SK-N-SH (cell line): ENCODE measurements around the gene DHX16.

Source experiments
- CTCF ChIP-seq: fragments of 200-600 bp; sonication (generic); IDR thresholded peaks from 2 replicates; pipeline ENCODE4 v1.6.1; 2017; ENCODE audit warnings: antibody characterized with exemption, mild to moderate bottlenecking, moderate library complexity
- EZH2phosphoT487 ChIP-seq: fragments of 200-600 bp; sonication (generic); IDR thresholded peaks from 2 replicates; pipeline ENCODE4 v1.6.1; 2017; ENCODE audit warnings: low read depth, mixed run types, mild to moderate bottlenecking, antibody characterized with exemption, moderate library complexity, borderline replicate concordance
- FOSL2 ChIP-seq: IDR thresholded peaks from 2 replicates; pipeline ENCODE4 v1.4.0; 2012; ENCODE audit warnings: low read depth, mild to moderate bottlenecking, moderate library complexity, borderline replicate concordance
- IRF3 ChIP-seq: fragments of 150-350 bp; IDR thresholded peaks from 2 replicates; pipeline ENCODE4 v1.6.1; 2016; ENCODE audit warnings: mild to moderate bottlenecking, low read depth, low read length
- MAX ChIP-seq: IDR thresholded peaks from 2 replicates; pipeline ENCODE4 v1.4.0; 2012; ENCODE audit warnings: low read depth
- NRF1 ChIP-seq: IDR thresholded peaks from 2 replicates; pipeline ENCODE4 v1.6.1; 2012; ENCODE audit warnings: low read depth, mild to moderate bottlenecking, low read length
- POLR2AphosphoS5 ChIP-seq: IDR thresholded peaks from 2 replicates; pipeline ENCODE4 v1.6.1; 2012; ENCODE audit warnings: low read depth, low read length
- SIN3A ChIP-seq: IDR thresholded peaks from 2 replicates; pipeline ENCODE4 v1.6.1; 2012; ENCODE audit warnings: low read depth, mild to moderate bottlenecking, low read length, moderate library complexity, borderline replicate concordance
- SMC3 ChIP-seq: IDR thresholded peaks from 2 replicates; pipeline ENCODE4 v1.6.1; 2012; ENCODE audit warnings: low read depth, low read length, improper control_type of control experiment
- USF1 ChIP-seq: IDR thresholded peaks from 2 replicates; pipeline ENCODE4 v1.4.0; 2012; ENCODE audit warnings: low read depth, borderline replicate concordance
- USF2 ChIP-seq: fragments of 150-350 bp; IDR thresholded peaks from 2 replicates; pipeline ENCODE4 v1.6.1; 2017; ENCODE audit warnings: antibody characterized with exemption, low read length, low read depth, borderline replicate concordance
- YY1 ChIP-seq: IDR thresholded peaks from 2 replicates; pipeline ENCODE4 v1.4.0; 2012; ENCODE audit warnings: low read depth, mild to moderate bottlenecking

- TF ChIP-seq EZH2phosphoT487 (no peak), YY1 (no peak), SIN3A (no peak), CTCF (no peak), IRF3 (no peak), NRF1 (no peak), USF1 (no peak), SMC3 (no peak), FOSL2 (no peak), MAX (no peak), POLR2AphosphoS5 (no peak), USF2 (no peak)
These were observed 54.5 kb downstream of the DHX16 start for GRCh38 chr6:30618270-30618797.
